Measurements from ENCODE around the gene TSPAN9. TPM values are rescaled to one million over a fixed set of nuclear protein-coding genes. Genes with fewer than 3 reads are reported as not detected.

TSPAN9 gene
- total and polyA plus RNA-seq, 4 donors = 23.0 to 72.3 (median 33.9) TPM

GRCh38 chr12:3091038-3091319 is 13.8 kb downstream of the TSPAN9 start:
- Histone ChIP-seq H3K9ac (ENCODE audit: insufficient read depth in 1 of 2, low read length in 2 of 2) (no peak overlapping the region), H3K9me3 (ENCODE audit: control insufficient read depth in 4 of 4, insufficient read depth in 3 of 4, low read length in 3 of 4) (no peaks in the 10 kb centered on the region), H3K27ac (ENCODE audit: low read depth in 1 of 2, low read length in 1 of 2) (no peak overlapping the region)

GRCh38 chr12:3091382-3092241 is 14.4 kb downstream of the TSPAN9 start:
- Histone ChIP-seq H3K4me3 (no peak overlapping the region), H3K9me3 (ENCODE audit: control insufficient read depth in 4 of 4, insufficient read depth in 3 of 4, low read length in 3 of 4) (no peaks in the 10 kb centered on the region), H3K9ac (ENCODE audit: insufficient read depth in 1 of 2, low read length in 2 of 2) (peak overlapping the region in 1 of 2 donors; percentile 8), H3K4me1 (ENCODE audit: control insufficient read depth in 5 of 5, insufficient read depth in 5 of 5, low read length in 5 of 5) (peaks cover 0 to 15% (median 5%) of the 10 kb centered on the region in 5 donors), H3K27me3 (ENCODE audit: control insufficient read depth in 3 of 3, insufficient read depth in 3 of 3, low read length in 2 of 3) (no peaks in the 10 kb centered on the region), H3K27ac (ENCODE audit: low read depth in 1 of 2, low read length in 1 of 2) (peak overlapping the region in 1 of 2 donors; percentile 37), H3K36me3 (ENCODE audit: control insufficient read depth in 4 of 4, insufficient read depth in 4 of 4, low read length in 4 of 4) (peaks cover 0 to 14% (median 7%) of the 10 kb centered on the region in 4 donors)
- ATAC-seq (ENCODE audit: insufficient read depth, low FRiP score) (no peak), DNase-seq (peak in 1 of 3 donors; percentile 68)
- no peak for TF ChIP-seq CTCF (IDR thresholded peaks at IDR 0.05; ENCODE audit: control extremely low read depth, extremely low read depth)
- WGBS, 2 donors = 80 to 91% methylated on average over 8 of the region's 8 CpGs

More at GRCh38 chr12:3091038-3091319, 13.8 kb downstream of the TSPAN9 start:
- Histone ChIP-seq H3K27me3 (ENCODE audit: control insufficient read depth in 3 of 3, insufficient read depth in 3 of 3, low read length in 2 of 3) (no peaks in the 10 kb centered on the region), H3K4me1 (ENCODE audit: control insufficient read depth in 5 of 5, insufficient read depth in 5 of 5, low read length in 5 of 5) (peaks cover 0 to 15% (median 5%) of the 10 kb centered on the region in 5 donors), H3K36me3 (ENCODE audit: control insufficient read depth in 4 of 4, insufficient read depth in 4 of 4, low read length in 4 of 4) (peaks cover 0 to 14% (median 7%) of the 10 kb centered on the region in 4 donors), H3K4me3 (no peak overlapping the region)
- TF ChIP-seq CTCF (IDR thresholded peaks at IDR 0.05; ENCODE audit: control extremely low read depth, extremely low read depth) = no peak
- DNase-seq = no peak
- no peak for ATAC-seq (ENCODE audit: insufficient read depth, low FRiP score)
- WGBS, 2 donors = 93 to 97% methylated on average over 7 of the region's 7 CpGs

GRCh38 chr12:3092764-3093163 is 15.6 kb downstream of the TSPAN9 start:
- Histone ChIP-seq H3K27me3 (ENCODE audit: control insufficient read depth in 3 of 3, insufficient read depth in 3 of 3, low read length in 2 of 3) (no peaks in the 10 kb centered on the region), H3K9me3 (ENCODE audit: control insufficient read depth in 4 of 4, insufficient read depth in 3 of 4, low read length in 3 of 4) (no peaks in the 10 kb centered on the region), H3K36me3 (ENCODE audit: control insufficient read depth in 4 of 4, insufficient read depth in 4 of 4, low read length in 4 of 4) (peaks cover 0 to 11% (median 4%) of the 10 kb centered on the region in 4 donors), H3K9ac (ENCODE audit: insufficient read depth in 1 of 2, low read length in 2 of 2) (no peak overlapping the region), H3K27ac (ENCODE audit: low read depth in 1 of 2, low read length in 1 of 2) (peak overlapping the region; percentile 3 to 37), H3K4me3 (no peak overlapping the region), H3K4me1 (ENCODE audit: control insufficient read depth in 5 of 5, insufficient read depth in 5 of 5, low read length in 5 of 5) (peaks cover 10 to 25% (median 14%) of the 10 kb centered on the region in 5 donors)
- no peak for DNase-seq
- no peak for TF ChIP-seq CTCF (IDR thresholded peaks at IDR 0.05; ENCODE audit: control extremely low read depth, extremely low read depth)
- ATAC-seq (ENCODE audit: insufficient read depth, low FRiP score) = no peak
- 81 to 86% methylated on average over 10 of the region's 10 CpGs for WGBS, 2 donors
